Measurements from ENCODE around the gene NCDN. TPM values are rescaled to one million over a fixed set of nuclear protein-coding genes. Genes with fewer than 3 reads are reported as not detected.

The NCDN gene
- total and polyA plus RNA-seq, 2 donors (not counting 3 experiments of a cell fraction or from before 2014, with no cell fraction given), result 17.3 to 22.0 TPM

- FAIRE-seq, result no peak
- no TSS peak for BruUV-seq (replicated peaks)
- TF ChIP-seq MYC (IDR thresholded peaks at IDR 0.05; ENCODE audit: low read depth, low read length), result no peak
- TF ChIP-seq POLR2A (IDR thresholded peaks at IDR 0.05; ENCODE audit: low read depth, low read length), result no peak
- no peak for TF ChIP-seq POLR2AphosphoS5 (IDR thresholded peaks at IDR 0.05; ENCODE audit: insufficient read depth, low read depth, low read length)
- TF ChIP-seq FOS (IDR thresholded peaks at IDR 0.05; ENCODE audit: borderline replicate concordance, insufficient read depth, low read length), result no peak
- no peak for TF ChIP-seq EZH2 (IDR thresholded peaks at IDR 0.05; ENCODE audit: borderline replicate concordance, low read depth, low read length, severe bottlenecking)
- TF ChIP-seq, protein P1, sequence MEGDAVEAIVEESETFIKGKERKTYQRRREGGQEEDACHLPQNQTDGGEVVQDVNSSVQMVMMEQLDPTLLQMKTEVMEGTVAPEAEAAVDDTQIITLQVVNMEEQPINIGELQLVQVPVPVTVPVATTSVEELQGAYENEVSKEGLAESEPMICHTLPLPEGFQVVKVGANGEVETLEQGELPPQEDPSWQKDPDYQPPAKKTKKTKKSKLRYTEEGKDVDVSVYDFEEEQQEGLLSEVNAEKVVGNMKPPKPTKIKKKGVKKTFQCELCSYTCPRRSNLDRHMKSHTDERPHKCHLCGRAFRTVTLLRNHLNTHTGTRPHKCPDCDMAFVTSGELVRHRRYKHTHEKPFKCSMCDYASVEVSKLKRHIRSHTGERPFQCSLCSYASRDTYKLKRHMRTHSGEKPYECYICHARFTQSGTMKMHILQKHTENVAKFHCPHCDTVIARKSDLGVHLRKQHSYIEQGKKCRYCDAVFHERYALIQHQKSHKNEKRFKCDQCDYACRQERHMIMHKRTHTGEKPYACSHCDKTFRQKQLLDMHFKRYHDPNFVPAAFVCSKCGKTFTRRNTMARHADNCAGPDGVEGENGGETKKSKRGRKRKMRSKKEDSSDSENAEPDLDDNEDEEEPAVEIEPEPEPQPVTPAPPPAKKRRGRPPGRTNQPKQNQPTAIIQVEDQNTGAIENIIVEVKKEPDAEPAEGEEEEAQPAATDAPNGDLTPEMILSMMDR (IDR thresholded peaks at IDR 0.05; ENCODE audit: extremely low read depth in 1 of 2, insufficient read depth in 1 of 2, low read depth in 1 of 2, low read length in 2 of 2), result no peak
- no peak for TF ChIP-seq MAX (IDR thresholded peaks at IDR 0.05; ENCODE audit: insufficient read depth, insufficient read length)
- TF ChIP-seq JUN (IDR thresholded peaks at IDR 0.05; ENCODE audit: borderline replicate concordance, insufficient read depth, insufficient read length, low read depth), result no peak
- no peak for TF ChIP-seq GATA2 (IDR thresholded peaks at IDR 0.05; ENCODE audit: insufficient read depth, insufficient read length, low read depth, low read length)
- Histone ChIP-seq H3K4me1 (ENCODE audit: control insufficient read depth, extremely low read depth, insufficient read depth, low read length) (no peaks in the 10 kb centered on the region), H2AFZ (ENCODE audit: low read depth, low read length) (no peak overlapping the region), H3K79me2 (ENCODE audit: control insufficient read depth, insufficient read depth, low read length) (no peaks in the 10 kb centered on the region), H3K4me2 (ENCODE audit: insufficient read depth, low read length) (no peak overlapping the region), H3K9me3 (replicated peaks; ENCODE audit: control insufficient read depth, insufficient read depth, low read length) (no peaks in the 10 kb centered on the region), H3K36me3 (ENCODE audit: control insufficient read depth in 2 of 2, extremely low read depth in 1 of 2, insufficient read depth in 2 of 2, low read length in 2 of 2) (no peaks in the 10 kb centered on the region), H3K4me3 (replicated peaks in 1 of 3; ENCODE audit: insufficient read depth in 1 of 3, low read depth in 1 of 3, low read length in 3 of 3) (no peak overlapping the region), H3K9ac (replicated peaks; ENCODE audit: extremely low read depth, insufficient read depth, low read length) (no peak overlapping the region), H3K27me3 (ENCODE audit: control insufficient read depth in 2 of 2, insufficient read depth in 2 of 2, low read length in 2 of 2) (no peaks in the 10 kb centered on the region), H3K27ac (ENCODE audit: insufficient read depth, low read depth, low read length) (no peak overlapping the region), H4K20me1 (replicated peaks; ENCODE audit: control insufficient read depth, extremely low read depth, insufficient read depth, low read length) (peaks cover 2% of the 10 kb centered on the region), H3K9me1 (replicated peaks; ENCODE audit: control insufficient read depth, extremely low read depth, insufficient read depth, low read length) (no peaks in the 10 kb centered on the region)
- dilution Hi-C loops (cut with MboI; ENCODE audit: extremely low pct_ligation_motif_present, low sequenced_read_pairs) (no loop called here), intact Hi-C loops (cut with micrococcal nuclease) (no loop called here)
- ChIA-PET POLR2A (no interaction called here), CTCF (interaction anchor here (1.6 to 2.4 kb wide), 2 partner anchors 91 to 94 kb away, joined by 3 to 10 read pairs; no protein-coding TSS in a partner anchor)
- DNase-seq (ENCODE audit: low read depth, low spot score), result no peak
These were observed 12.6 kb upstream of the NCDN start for GRCh38 chr1:35544976-35545375.
